Stimulated activated CD8-positive, alpha-beta memory T cell treated with anti-CD3 and anti-CD28 coated beads, Interleukin-15, amount 100 ng/mL, for 4 hours (primary cell): ENCODE results near the gene ZNF594.
A peak's percentile ranks its signal among the peaks of the same experiment; 100 is the strongest.
"Not testable (repeated sequence)": the region's sequence is repeated elsewhere in the genome, so short reads cannot be mapped to it uniquely, and the experiment has no call there.

Experiments used
- DNase-seq, 2 donors: peaks; one replicate each; pipeline ENCODE4 v3.0.0-alpha.2; 2020; ENCODE audit warnings: low read depth in 2 of 2

Gene ZNF594

DNA sequence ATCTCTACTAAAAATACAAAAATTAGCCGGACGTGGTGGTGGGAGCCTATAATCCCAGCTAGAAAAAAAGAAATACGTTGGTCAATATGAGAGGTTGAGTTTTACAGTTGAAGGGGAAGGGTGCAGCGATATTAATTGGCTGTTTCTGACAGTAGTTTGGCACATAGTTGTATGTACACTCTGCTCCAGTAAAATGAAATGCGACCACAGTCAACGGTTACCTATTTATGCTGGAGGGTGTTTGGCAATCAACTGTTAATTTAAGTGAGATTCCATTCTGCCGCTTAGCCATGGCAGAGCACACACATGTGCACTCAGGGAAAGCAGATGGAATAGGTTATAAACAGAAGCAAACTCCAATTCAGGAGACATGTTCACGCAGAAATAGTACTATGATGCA is 9.3 kb upstream of the ZNF594 start:
- DNase-seq = no peak

DNA sequence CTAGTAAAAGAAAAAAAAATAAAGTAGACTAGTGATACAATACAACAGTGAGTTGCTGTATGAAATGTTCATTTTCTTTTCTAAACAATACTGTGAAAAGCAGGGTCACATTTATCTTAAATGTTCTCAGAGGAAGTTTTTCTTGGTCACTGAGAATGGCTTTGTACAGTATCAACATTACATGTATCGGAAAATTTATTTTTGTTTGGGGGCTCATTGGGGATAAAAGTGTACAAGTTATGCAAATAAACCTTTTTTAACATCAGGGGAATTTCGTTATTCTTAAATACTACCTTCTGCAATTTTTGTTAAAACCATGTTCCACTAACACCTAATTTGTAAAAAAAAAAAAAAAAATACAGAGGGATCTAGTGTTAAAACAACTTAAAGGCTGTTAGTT is 8.7 kb upstream of the ZNF594 start:
- no peak for DNase-seq

DNA sequence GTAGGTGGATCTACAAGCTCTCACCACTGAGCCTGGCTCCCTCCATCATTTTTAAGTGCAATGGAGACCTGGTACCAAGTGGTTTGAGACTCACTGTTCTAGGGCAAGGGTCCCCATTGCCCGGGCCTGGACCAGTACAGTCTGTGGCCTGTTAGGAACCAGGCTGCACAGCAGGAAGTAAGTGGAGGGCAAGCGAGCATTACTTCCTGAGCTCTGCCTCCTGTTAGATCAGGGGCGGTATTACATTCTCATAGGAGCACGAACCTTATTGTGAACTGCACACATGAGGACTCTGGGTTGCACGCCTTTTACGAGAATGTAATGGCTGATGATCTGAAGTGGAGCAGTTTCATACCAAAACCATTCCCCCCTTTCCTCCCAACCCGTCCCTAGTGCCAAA is 6.8 kb upstream of the ZNF594 start:
- DNase-seq = no peak

DNA sequence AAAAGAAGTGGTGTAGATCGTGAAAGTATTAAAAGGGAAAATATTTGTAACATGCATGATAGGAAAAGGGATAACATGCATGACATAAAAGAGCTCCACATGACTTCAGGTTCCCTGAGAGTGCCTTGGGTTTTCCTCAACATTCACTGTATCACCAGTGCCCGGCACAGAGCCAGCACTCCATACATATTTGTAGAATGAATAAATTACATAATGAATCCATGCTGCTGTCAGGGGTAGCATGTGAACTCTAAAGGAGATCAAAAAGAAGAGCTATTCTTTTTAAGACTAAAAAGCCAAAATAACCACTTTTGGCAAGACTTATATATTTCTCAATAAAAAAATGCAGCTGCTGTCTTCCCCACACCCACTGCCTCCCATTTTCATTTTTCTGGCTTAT is 2.7 kb upstream of the ZNF594 start:
- DNase-seq = no peak

DNA sequence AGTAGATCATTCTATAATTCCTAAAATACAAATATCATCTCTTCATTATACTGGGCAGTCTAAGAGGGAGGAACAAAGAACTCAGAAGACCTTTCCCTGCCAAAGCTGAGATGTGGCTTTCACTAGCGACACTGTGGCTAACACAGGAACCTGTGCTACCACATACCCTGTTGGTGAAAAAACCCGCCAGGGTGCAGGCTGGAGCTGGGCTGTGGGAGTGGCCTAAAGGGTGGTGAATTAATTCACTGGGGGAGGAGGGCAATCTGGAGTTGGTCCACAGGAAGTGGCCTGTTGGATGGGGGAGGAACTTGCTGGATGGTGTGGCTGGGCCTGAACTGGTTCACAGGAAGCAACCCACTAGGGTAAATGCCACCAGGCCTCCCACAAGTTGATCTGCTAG is 7.4 kb downstream of the ZNF594 start:
- DNase-seq = peak; percentile 6 to 16

DNA sequence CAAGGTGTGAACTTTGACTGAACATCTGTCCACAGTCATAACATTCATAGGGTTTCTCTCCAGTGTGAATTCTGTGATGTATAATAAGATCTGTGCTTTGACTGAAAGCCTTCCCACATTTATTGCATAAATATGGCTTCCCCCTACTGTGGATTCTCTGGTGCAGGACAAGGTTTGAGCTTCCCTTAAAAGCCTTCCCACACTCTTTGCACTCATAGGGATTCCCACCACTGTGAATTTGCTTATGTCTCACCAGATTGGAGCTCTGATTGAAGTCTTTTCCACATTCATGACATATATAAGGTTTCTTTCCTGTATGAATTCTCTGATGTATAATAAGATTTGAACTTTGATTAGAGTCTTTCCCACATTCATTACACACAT is 8.3 kb downstream of the ZNF594 start:
- no peak for DNase-seq

DNA sequence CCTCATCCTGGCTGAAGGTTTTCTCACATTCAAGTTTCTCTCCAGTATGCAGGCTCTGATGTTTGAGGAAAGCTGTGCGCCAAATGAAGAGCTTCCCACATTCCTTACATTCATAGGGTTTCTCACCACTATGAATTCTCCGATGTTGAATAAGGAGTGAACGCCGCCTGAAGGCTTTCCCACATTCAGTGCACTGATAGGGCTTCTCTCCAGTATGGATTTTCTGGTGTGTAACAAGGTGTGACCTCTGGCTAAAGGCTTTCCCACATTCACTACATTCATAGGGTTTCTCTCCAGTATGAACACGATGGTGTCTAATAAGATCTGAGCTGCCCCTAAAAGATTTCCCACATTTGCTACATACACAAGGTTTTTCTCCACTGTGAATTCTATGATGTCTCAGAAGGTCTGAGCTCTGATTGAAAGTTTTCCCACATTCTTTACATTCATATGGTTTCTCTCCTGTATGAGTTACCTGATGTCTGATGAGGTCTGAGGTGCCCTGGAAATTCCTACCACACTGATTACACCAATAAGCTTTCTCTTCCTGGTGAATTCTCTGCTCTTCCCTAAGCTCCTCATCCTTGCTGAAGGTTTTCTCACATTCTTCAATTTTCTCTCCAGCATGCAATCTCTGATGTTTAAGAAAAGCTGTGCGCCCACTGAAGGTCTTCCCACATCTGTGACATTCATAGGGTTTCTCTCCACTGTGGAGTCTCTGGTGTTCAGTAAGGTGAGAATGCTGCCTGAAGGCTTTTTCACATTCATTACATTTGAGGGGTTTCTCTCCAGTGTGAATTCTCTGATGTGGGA is 8.9 kb downstream of the ZNF594 start:
- DNase-seq = no peak

DNA sequence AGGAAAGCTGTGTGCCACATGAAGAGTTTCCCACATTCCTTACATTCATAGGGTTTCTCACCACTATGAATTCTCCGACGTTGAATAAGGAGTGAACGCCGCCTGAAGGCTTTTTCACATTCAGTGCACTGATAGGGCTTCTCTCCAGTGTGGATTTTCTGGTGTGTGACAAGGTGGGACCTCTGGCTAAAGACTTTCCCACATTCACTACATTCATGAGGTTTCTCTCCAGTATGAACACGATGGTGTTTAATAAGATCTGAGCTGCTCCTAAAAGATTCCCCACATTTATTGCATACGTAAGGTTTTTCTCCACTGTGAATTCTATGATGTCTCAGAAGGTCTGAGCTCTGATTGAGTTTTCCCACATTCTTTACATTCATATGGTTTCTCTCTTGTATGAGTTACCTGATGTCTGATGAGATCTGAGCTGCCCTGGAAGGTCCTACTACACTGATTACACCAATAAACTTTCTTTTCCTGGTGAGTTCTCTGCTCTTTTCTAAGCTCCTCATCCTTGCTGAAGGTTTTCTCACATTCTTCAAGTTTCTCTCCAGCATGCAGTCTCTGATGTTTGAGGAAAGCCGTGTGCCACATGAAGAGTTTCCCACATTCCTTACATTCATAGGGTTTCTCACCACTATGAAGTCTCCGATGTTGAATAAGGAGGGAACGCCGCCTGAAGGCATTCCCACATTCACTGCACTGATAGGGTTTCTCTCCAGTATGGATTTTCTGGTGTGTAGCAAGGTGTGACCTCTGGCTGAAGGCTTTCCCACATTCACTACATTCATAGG is 10.0 kb downstream of the ZNF594 start:
- no peak for DNase-seq

DNA sequence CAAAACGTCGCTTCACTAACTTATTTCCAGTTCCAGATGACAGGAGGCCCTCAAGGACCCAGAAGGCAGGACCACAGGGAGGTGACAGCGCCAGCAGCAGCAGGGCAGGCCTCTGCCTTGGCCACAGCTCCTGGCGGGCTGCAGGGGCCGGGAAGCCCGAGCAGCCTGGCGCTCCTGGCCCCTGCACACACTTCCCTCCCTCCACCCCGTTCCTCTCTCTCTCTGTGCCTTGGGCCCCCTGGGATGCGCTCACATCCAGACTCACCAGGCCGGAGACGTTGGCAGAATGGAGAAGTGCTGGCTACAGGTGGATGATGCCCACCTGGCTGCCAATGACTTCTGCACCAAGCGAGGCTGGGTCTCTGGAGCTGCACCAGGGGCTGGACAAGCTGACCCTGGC is 12.7 kb downstream of the ZNF594 start:
- DNase-seq = no peak

DNA sequence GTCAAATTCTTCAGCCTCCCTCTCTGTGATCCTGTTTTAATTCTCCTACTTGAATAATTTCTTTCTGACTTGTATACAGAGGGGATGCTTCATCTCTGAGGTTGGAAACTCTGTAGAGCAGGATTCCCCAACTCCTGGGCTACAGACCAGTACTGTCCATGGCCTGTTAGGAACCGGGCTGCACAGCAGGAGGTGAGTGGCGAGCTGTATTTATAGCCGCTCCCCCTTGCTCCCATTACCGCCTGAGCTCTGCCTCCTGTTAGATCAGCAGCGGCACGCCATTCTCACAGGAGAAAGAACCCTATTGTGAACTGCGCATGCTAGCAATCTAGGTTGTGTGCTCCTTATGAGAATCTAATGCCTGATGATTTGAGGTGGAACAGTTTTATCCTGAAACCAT is 16.6 kb downstream of the ZNF594 start:
- not testable (repeated sequence) for DNase-seq

DNA sequence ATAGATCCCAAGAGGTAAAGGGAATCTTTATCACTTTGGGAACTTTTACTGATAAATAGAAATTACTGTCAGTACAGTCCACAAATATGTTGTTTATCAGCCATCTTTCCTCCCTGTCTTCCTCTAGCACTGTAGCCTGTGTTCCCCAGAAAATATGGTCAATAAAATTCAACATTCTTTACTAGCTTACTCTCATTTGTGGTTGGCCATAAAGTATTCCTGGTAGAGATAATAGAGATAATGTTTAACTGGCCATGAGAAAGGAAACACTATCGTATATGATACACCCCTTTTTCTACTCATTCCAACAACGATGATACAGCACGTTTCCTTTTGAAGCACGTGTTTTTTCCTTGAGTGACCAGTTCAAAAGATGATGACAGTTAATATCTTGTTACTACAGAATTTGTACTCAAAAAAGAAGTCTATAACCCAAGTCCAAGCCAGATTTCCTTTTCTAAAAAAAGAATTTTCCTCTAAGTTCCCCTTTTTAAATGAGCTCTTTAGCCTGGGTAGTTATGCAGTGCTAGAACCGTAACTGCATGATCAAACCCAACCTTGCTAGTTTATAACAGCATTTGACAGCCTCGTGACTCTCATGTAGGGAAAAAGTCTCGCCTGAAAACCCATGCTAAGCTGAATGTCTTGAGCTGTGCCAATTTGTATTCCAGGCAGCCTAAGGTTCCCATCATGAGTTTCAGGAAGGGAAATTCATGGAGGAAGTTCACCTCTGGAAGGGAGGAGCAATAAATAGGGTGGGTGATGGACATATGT is 25.7 kb downstream of the ZNF594 start:
- not testable (repeated sequence) for DNase-seq

DNA sequence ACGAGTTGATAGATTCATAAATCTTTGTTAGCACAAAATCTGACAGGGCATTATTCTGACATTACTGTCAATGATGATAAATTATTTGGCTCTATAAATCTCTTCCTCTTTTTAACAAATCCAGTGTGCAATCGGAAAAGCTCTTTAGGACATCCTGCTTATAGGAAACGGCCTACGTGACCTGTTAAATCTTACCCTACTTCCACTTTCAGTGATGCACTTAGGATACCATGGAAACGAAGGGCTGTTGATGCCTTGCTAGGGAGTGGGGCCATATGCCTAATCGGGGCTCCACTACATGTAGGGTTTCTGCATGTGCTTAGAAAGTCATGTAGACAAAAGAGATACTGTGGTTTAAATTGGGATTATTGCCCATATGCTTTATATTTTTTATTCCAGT is 27.2 kb downstream of the ZNF594 start:
- DNase-seq = no peak

DNA sequence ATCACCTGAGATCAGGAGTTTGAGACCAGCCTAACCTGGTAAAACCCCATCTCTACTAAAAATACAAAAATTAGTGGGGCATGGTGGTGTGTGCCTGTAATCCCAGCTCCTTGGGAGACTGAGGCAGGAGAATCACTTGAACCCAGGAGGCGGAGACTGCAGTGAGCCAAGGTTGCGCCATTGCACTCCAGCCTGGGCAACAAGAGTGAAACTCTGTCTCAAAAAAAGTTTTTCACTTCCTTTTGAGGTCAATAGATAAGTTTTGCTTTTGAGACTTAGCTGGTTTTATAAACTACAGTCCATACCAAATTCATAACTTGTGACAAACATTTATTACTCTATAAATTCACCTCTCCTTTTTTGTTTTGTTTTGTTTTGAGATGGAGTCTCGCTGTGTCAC is 29.9 kb downstream of the ZNF594 start:
- DNase-seq = not testable (repeated sequence)

DNA sequence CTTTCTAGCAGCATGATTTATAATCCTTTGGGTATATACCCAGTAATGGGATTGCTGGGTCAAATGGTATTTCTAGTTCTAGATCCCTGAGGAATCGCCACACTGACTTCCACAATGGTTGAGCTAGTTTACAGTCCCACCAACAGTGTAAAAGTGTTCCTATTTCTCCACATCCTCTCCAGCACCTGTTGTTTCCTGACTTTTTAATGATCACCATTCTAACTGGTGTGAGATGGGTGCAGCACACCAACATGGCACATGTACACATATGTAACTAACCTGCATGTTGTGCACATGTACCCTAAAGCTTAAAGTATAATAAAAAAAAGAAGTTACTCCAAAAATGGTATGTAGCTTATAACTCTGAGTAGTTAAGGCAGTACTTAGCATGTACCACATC is 31.0 kb downstream of the ZNF594 start:
- not testable (repeated sequence) for DNase-seq

DNA sequence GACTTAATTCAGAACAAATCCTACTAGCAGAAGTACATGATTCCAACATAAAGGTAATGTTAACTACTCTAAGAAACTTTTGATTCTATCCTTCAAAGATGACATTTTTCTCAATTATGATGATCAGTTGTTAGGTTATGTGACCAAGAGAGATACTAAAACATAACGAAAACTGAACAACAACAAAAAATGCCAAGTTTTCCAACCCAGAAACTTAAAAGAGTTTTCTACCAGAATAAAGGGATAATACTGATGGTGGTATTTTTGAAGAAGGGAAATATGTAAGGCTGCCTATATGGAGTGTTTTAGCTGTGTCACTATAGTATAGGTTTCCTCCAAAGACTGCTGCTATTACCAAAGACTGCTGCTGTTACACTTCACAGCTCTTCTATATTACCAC is 45.5 kb downstream of the ZNF594 start:
- DNase-seq = not testable (repeated sequence)

DNA sequence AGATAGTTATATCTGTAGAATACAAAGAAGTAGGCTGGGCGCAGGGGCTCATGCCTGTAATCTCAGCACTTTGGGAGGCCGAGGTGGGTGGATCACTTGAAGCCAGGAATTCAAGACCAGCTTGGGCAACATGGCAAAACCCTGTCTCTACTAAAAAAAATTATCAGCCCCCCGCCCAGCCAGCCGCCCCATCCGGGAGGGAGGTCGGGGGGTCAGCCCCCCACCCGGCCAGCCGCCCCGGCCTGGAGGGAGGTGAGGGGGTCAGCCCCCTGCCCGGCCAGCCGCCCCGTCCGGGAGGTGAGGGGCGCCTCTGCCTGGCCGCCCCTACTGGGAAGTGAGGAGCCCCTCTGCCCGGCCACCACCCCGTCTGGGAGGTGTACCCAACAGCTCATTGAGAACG is 48.8 kb downstream of the ZNF594 start:
- DNase-seq = not testable (repeated sequence)

DNA sequence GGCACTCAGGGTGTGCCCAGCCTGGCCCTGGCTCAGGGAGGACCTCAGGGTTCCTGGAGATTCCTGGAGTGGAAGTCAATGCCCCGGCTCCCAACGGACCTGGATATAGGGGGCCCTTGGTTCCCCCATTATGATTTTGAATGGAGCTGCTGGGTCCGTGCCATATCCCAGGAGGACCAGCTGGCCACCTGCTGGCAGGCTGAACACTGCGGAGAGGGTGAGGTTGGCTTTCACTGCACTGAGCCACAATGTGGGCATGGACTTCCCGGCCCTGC is 52.3 kb downstream of the ZNF594 start:
- DNase-seq = no peak

DNA sequence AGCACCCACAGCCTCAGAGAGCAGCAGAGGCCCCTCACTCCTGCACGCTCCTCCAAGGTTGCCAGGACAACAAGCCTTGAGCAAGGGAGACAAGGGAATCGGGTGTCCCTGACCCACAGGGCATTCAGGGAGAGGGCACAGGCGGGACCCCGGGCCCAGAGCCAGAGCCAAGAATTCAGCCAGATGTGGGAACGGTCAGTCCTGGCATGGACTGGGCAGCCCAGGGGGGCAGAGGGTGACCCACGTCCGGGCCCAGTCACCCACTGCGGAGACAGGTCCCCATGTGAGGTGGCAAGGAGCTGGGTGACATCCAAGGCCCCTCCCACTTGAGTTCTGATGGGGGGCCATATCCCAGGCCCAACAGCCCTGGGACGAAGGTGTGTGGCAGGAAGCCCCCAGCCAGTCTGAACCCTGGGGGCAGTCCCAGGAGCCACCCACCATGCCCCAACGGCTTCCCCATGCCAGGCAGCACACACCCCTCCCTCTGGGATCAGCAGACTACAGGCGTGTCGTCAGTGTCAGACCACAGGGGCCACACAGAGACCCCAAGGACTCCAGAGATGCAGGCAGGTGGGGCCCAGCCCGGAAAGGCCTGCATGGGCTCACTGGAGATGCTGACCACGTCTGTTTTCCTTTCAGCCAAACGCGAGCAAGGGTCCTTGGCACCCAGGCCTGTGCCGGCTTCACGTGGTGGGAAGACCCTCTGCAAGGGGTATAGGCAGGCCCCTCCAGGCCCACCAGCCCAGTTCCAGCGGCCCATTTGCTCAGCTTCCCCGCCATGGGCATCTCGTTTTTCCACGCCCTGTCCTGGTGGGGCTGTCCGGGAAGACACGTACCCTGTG is 52.8 kb downstream of the ZNF594 start:
- no peak for DNase-seq

DNA sequence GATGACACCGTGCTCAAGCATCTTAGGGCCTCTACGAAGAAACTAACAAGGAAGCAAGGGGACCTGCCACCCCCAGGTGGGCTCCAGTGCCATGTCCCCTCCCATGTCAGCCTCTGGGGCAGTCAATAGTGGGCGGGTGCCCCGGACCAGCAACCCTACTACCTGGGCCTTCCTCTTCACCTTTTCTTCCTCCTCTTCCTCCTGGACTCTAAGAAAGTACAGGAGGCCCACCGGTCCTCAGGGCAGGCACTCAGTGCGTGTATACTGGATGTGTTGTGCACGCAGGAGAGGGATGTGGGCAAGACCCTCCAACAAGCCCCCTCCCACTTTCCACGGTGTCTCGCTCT is 53.5 kb downstream of the ZNF594 start:
- DNase-seq = not testable (repeated sequence)

DNA sequence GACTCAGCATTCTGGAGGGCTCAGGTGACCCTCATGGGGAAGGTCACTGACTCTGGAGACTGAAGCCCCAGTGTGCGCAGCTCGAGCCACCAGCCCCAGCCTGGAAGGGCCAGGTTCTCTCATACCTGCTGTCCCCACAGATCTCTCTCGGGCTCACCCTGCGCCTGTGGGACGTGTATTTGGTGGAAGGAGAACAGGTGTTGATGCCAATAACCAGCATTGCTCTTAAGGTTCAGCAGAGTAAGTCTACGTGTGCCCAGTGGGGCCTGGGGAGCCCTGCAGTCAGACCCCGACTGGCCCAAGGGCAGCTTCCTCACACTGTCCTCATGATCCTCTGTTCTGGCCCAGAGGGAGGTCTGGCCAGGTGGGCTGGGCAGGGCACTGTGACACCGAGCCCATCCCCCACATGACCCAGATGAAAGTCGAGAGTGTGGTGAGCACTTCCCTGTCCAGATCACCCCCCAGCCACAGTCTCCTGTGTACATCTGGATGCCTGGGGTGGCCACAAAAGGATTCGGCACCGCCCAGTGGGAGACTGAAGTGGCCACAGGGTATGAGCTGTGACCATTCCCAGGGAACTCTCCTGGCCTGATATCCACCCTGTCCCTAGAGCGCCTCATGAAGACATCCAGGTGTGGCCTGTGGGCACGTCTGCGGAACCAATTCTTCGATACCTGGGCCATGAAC is 54.0 kb downstream of the ZNF594 start:
- DNase-seq = not testable (repeated sequence)
